Nephron (organoid): ENCODE data around the gene ZP2.

Experiments
- H3K27ac Mint-ChIP-seq, 3 experiments: 2 replicates each; pipeline ENCODE4 v1.8.0; 2020; ENCODE audit warnings: mixed read lengths in 3 of 3, mild to moderate bottlenecking in 2 of 3, moderate library complexity in 1 of 3
- H3K27me3 Mint-ChIP-seq: 2 replicates; pipeline ENCODE4 v1.8.0; 2021; ENCODE audit warnings: low read depth, mild to moderate bottlenecking, moderate library complexity, mixed read lengths
- H3K36me3 Mint-ChIP-seq: 2 replicates; pipeline ENCODE4 v1.8.0; 2020; ENCODE audit warnings: low read depth, mixed read lengths
- H3K4me1 Mint-ChIP-seq: 2 replicates; pipeline ENCODE4 v1.8.0; 2020; ENCODE audit warnings: mixed read lengths
- H3K4me3 Mint-ChIP-seq, 3 experiments: 2 replicates each; pipeline ENCODE4 v1.8.0; 2020; ENCODE audit warnings: mild to moderate bottlenecking in 3 of 3, mixed read lengths in 3 of 3, moderate library complexity in 2 of 3
- H3K9me3 Mint-ChIP-seq: 2 replicates; pipeline ENCODE4 v1.8.0; 2020; ENCODE audit warnings: mixed read lengths
- TF ChIP-seq, protein P1 (sequence below), 3 experiments: fragments of 200-600 bp; sonication (generic); IDR thresholded peaks; one replicate each; pipeline ENCODE4 v1.5.0; 2021; ENCODE audit warnings: antibody characterized with exemption in 3 of 3; ENCODE audit not compliant: unreplicated experiment in 3 of 3

The ZP2 gene

DNA sequence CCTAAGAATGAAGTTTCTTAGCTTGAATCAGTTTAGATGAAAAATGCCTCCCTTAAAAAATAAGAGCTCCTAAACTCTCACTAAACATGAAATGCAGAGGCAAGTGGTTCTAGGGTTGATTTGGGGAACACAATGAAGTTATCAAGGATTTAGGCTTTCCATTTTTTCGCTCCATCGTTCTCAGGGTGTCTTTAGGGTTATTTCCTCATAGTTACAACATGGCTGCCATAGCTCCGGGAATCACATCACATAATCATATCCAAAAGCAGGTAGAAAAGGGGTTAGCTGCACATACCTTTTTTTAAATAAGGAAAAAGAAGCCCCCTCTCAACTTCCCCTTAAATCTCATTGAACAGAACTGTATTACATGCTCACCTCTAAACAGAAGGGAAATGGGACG, 21.4 kb downstream of the ZP2 start:
- no peak overlapping the region for H3K4me3 Mint-ChIP-seq
- H3K9me3 Mint-ChIP-seq = peaks cover 2% of the 10 kb centered on the region
- H3K27ac Mint-ChIP-seq = no peak overlapping the region
- H3K4me1 Mint-ChIP-seq = no peaks in the 10 kb centered on the region
- H3K36me3 Mint-ChIP-seq = no peaks in the 10 kb centered on the region
- TF ChIP-seq, protein P1, sequence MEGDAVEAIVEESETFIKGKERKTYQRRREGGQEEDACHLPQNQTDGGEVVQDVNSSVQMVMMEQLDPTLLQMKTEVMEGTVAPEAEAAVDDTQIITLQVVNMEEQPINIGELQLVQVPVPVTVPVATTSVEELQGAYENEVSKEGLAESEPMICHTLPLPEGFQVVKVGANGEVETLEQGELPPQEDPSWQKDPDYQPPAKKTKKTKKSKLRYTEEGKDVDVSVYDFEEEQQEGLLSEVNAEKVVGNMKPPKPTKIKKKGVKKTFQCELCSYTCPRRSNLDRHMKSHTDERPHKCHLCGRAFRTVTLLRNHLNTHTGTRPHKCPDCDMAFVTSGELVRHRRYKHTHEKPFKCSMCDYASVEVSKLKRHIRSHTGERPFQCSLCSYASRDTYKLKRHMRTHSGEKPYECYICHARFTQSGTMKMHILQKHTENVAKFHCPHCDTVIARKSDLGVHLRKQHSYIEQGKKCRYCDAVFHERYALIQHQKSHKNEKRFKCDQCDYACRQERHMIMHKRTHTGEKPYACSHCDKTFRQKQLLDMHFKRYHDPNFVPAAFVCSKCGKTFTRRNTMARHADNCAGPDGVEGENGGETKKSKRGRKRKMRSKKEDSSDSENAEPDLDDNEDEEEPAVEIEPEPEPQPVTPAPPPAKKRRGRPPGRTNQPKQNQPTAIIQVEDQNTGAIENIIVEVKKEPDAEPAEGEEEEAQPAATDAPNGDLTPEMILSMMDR (IDR thresholded peaks at IDR 0.05; ENCODE audit: unreplicated experiment in 3 of 3) = no peak
- peaks cover 31% of the 10 kb centered on the region for H3K27me3 Mint-ChIP-seq

DNA sequence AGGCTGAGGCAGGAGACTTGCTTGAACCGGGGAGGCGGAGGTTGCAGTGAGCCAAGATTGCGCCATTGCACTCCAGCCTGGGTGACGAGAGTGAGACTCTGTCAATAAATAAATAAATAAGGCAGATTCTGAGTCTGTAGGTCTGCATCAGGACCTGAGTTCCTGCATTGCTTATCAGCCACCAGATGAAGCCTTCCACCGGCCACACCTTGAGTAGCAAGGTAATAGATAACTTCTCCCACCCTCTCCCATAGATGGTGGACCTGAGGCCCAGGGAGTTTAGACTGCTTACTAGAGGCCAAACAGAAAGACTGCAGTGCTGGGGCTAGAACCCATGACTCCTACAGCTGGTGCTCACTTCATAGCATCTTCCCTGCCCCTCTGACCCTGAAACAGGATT, 22.1 kb downstream of the ZP2 start:
- H3K4me1 Mint-ChIP-seq = no peaks in the 10 kb centered on the region
- peaks cover 3% of the 10 kb centered on the region for H3K36me3 Mint-ChIP-seq
- no peak overlapping the region for H3K4me3 Mint-ChIP-seq
- H3K27me3 Mint-ChIP-seq = peaks cover 25% of the 10 kb centered on the region
- peaks cover 4% of the 10 kb centered on the region for H3K9me3 Mint-ChIP-seq
- H3K27ac Mint-ChIP-seq = no peak overlapping the region
- TF ChIP-seq, protein P1 (IDR thresholded peaks at IDR 0.05; ENCODE audit: unreplicated experiment in 3 of 3) = no peak

DNA sequence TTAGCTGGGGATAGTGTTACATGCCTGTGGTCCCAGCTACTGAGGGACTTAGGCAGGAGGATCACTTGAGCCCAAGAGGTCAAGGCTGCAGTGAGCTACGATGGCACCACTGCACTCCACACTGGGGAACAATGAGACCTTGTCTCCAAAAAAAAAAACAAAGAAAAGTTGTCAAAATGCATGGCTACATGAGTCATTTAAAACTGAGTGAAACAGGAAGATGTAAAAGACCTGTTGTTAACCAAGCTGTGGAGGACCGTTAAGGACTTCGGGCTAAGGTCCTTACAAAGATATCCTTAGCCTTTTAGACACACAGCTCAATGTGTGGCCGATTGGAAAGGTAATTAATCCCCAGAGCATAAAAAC, 25.1 kb downstream of the ZP2 start:
- no peak overlapping the region for H3K4me3 Mint-ChIP-seq
- TF ChIP-seq, protein P1 (IDR thresholded peaks at IDR 0.05; ENCODE audit: unreplicated experiment in 3 of 3) = no peak
- H3K9me3 Mint-ChIP-seq = peaks cover 8% of the 10 kb centered on the region
- no peaks in the 10 kb centered on the region for H3K4me1 Mint-ChIP-seq
- H3K27me3 Mint-ChIP-seq = peaks cover 16% of the 10 kb centered on the region
- peaks cover 26% of the 10 kb centered on the region for H3K36me3 Mint-ChIP-seq
- H3K27ac Mint-ChIP-seq = no peak overlapping the region

DNA sequence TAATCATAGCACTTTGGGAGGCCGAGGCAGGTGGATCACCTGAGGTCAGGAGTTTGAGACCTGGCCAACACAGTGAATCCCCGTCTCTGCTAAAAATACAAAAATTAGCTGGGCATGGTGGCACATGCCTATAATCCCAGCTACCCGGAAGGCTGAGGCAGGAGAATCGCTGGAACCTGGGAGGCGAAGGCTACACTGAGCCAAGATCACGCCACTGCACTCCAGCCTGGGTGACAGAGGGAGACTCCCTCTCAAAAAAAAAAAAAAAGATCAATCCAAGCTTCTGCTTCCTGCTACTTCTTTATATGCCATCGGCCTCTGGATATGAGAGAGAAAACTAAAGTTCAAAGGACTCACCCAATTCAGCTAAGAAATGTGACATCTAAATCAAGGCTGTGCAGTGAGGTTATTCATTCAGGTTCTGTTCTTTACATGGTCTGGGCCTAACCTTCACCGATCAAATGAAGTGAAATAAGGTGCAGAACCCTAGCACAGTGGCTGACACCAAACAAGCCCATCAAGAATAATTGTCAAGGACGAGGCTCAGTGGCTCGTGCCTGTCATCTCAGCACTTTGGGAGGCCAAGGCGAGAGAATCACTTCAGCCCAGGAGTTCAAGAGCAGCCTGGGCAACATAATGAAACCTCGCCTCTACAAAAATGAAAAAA, 25.6 kb downstream of the ZP2 start:
- Mint-ChIP-seq H3K9me3 (peaks cover 8% of the 10 kb centered on the region), H3K27ac (no peak overlapping the region), H3K36me3 (peaks cover 31% of the 10 kb centered on the region), H3K4me1 (no peaks in the 10 kb centered on the region), H3K27me3 (peaks cover 16% of the 10 kb centered on the region), H3K4me3 (no peak overlapping the region)
- TF ChIP-seq, protein P1 (IDR thresholded peaks at IDR 0.05; ENCODE audit: unreplicated experiment in 3 of 3) = no peak

DNA sequence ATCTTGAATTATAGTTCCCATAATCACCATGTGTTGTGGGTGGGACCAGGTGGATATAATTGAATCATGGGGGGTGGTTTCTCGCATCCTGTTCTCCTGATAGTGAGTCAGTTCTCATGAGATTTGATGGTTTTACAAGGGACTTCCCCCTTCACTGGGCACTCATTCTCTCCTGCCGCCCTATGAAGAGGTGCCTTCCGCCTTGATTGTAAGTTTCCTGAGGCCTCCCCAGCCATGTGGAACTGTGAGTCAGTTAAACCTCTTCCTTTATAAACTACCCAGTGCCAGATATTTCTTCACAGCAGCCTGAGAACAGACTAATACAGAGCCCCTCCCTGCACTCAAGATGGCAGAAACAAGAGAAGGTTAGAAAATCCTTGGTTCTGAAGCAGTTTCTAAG, 26.5 kb downstream of the ZP2 start:
- Mint-ChIP-seq H3K36me3 (peaks cover 35% of the 10 kb centered on the region), H3K27me3 (peaks cover 11% of the 10 kb centered on the region), H3K9me3 (peaks cover 6% of the 10 kb centered on the region), H3K4me3 (no peak overlapping the region), H3K27ac (no peak overlapping the region), H3K4me1 (no peaks in the 10 kb centered on the region)
- TF ChIP-seq, protein P1 (IDR thresholded peaks at IDR 0.05; ENCODE audit: unreplicated experiment in 3 of 3) = no peak

DNA sequence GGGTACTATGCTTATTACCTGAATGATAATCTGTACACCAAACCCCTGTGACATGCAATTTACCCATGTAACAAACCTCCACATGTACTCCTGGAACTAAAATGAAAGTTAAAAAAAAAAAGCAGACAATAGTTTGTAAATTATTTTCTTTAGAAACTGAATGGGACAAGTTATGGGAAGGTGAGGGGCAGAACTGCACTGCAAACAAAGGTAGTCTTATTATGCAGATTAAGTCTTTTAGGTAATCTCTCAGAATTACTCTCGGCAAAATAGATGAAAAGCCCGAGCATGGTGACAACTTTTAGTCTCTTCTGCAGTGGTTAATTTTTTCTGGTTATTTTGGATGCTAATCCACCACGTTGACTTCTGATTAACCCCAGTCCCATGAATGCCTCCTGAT, 27.4 kb downstream of the ZP2 start:
- H3K27ac Mint-ChIP-seq = no peak overlapping the region
- peaks cover 11% of the 10 kb centered on the region for H3K27me3 Mint-ChIP-seq
- H3K36me3 Mint-ChIP-seq = peaks cover 44% of the 10 kb centered on the region
- TF ChIP-seq, protein P1 (IDR thresholded peaks at IDR 0.05; ENCODE audit: unreplicated experiment in 3 of 3) = no peak
- no peaks in the 10 kb centered on the region for H3K4me1 Mint-ChIP-seq
- no peak overlapping the region for H3K4me3 Mint-ChIP-seq
- H3K9me3 Mint-ChIP-seq = peaks cover 6% of the 10 kb centered on the region
